Stimulated activated CD8-positive, alpha-beta memory T cell treated with anti-CD3 and anti-CD28 coated beads, Interleukin-12 subunit alpha, Interleukin-12 subunit beta, amount 100 ng/mL, for 24 hours (primary cell): ENCODE data around the gene PCDH20.
"Not testable (repeated sequence)": the region's sequence is repeated elsewhere in the genome, so short reads cannot be mapped to it uniquely, and the experiment has no call there.

Experiments
- DNase-seq: peaks from one replicate; pipeline ENCODE4 v3.0.0-alpha.2; 2020; ENCODE audit errors: extremely low read depth

The PCDH20 gene

GRCh38 chr13:61415749-61416148, at the start of gene PCDH20:
Gene PCDH20 (minus strand): TSS chr13:61415849. CDS start chr13:61415158, 691 bp downstream.
- no peak for DNase-seq

- no peak for DNase-seq
Measured at GRCh38 chr13:61463024-61463423, 47.4 kb upstream of the PCDH20 start.

- no peak for DNase-seq
Measured at GRCh38 chr13:61453121-61453520, 37.5 kb upstream of the PCDH20 start.

- DNase-seq = no peak
Measured at GRCh38 chr13:61432029-61432428, 16.4 kb upstream of the PCDH20 start.

GRCh38 chr13:61423915-61424314, 8.3 kb upstream of the PCDH20 start:
- no peak for DNase-seq

- no peak for DNase-seq
Measured at GRCh38 chr13:61417086-61417570, 1.5 kb upstream of the PCDH20 start.

GRCh38 chr13:61415058-61415721, 459 bp downstream of the PCDH20 start:
- no peak for DNase-seq

GRCh38 chr13:61414686-61415057, 977 bp downstream of the PCDH20 start:
- no peak for DNase-seq

GRCh38 chr13:61413572-61414535, 1.8 kb downstream of the PCDH20 start:
- DNase-seq = no peak

GRCh38 chr13:61410669-61411297, 4.9 kb downstream of the PCDH20 start:
- no peak for DNase-seq

- no peak for DNase-seq
Measured at GRCh38 chr13:61410266-61410665, 5.4 kb downstream of the PCDH20 start.

- DNase-seq = no peak
Measured at GRCh38 chr13:61408571-61408970, 7.1 kb downstream of the PCDH20 start.

GRCh38 chr13:61406275-61406674, 9.4 kb downstream of the PCDH20 start:
- no peak for DNase-seq

GRCh38 chr13:61396121-61396520, 19.5 kb downstream of the PCDH20 start:
- no peak for DNase-seq

- DNase-seq = no peak
Measured at GRCh38 chr13:61391426-61391825, 24.2 kb downstream of the PCDH20 start.

GRCh38 chr13:61387694-61388093, 28.0 kb downstream of the PCDH20 start:
- DNase-seq = no peak

GRCh38 chr13:61383111-61383510, 32.5 kb downstream of the PCDH20 start:
- no peak for DNase-seq

GRCh38 chr13:61370520-61370919, 45.1 kb downstream of the PCDH20 start:
- no peak for DNase-seq

GRCh38 chr13:61364690-61365089, 51.0 kb downstream of the PCDH20 start:
- DNase-seq = not testable (repeated sequence)

GRCh38 chr13:61362522-61362921, 53.1 kb downstream of the PCDH20 start:
- no peak for DNase-seq
